Panc1 (cell line): Measurements from ENCODE around the gene RUNX1.

Experiments used
- TCF7L2 ChIP-seq: IDR thresholded peaks from 2 replicates; pipeline ENCODE4 v1.6.1; 2011; ENCODE audit warnings: mild to moderate bottlenecking, low read depth, low read length, inconsistent platforms
- TF ChIP-seq, protein P1 (sequence below): fragments of 450-650 bp; IDR thresholded peaks from 2 replicates; pipeline ENCODE4 v1.5.1; 2017; ENCODE audit warnings: mild to moderate bottlenecking

DNA sequence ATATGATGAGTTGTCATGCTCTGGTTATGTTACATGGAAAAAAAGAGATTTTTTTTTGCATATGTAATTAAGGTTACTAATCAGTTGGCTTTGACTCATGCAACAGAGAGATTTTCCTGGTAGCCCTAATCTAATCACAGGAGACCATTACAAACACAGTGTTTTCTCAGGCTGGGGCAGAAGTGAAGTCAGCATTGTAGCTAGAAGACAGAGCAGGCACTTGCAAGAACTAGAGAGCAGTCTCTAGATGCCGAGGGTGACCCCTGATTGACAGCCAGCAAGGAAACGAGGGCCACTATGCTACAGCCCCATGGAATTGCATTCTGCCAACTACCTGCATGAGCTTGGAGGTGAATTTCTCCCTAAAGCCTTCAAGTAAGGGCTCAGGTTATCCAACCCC lies 151.3 kb downstream of the RUNX1 start:
- TF ChIP-seq, protein P1, sequence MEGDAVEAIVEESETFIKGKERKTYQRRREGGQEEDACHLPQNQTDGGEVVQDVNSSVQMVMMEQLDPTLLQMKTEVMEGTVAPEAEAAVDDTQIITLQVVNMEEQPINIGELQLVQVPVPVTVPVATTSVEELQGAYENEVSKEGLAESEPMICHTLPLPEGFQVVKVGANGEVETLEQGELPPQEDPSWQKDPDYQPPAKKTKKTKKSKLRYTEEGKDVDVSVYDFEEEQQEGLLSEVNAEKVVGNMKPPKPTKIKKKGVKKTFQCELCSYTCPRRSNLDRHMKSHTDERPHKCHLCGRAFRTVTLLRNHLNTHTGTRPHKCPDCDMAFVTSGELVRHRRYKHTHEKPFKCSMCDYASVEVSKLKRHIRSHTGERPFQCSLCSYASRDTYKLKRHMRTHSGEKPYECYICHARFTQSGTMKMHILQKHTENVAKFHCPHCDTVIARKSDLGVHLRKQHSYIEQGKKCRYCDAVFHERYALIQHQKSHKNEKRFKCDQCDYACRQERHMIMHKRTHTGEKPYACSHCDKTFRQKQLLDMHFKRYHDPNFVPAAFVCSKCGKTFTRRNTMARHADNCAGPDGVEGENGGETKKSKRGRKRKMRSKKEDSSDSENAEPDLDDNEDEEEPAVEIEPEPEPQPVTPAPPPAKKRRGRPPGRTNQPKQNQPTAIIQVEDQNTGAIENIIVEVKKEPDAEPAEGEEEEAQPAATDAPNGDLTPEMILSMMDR, result no peak
- TF ChIP-seq TCF7L2, result no peak
